ENCODE measurements around the gene COG2.

- TF ChIP-seq CTCF (IDR thresholded peaks at IDR 0.05 in 4 of 5, conservative IDR thresholded peaks at IDR 0.05 in 1 of 5) (no peak), POLR2A (IDR thresholded peaks at IDR 0.05) (no peak)
Observed at GRCh38 chr1:230696218-230696617, 53.9 kb downstream of the COG2 start.

All from gastrocnemius medialis (tissue), 4 donors.